HG03103 (cell line): Measurements from ENCODE around the gene RAC3.

Source experiments
- ATAC-seq: cut with Tn5 transposase; IDR thresholded peaks from one replicate; pipeline ENCODE4 v1.9.1; 2021; ENCODE audit warnings: low read depth; ENCODE audit not compliant: unreplicated experiment

RAC3 gene

GRCh38 chr17:81998691-81999438 lies 32.6 kb upstream of the RAC3 start:
- no peak for ATAC-seq

DNA sequence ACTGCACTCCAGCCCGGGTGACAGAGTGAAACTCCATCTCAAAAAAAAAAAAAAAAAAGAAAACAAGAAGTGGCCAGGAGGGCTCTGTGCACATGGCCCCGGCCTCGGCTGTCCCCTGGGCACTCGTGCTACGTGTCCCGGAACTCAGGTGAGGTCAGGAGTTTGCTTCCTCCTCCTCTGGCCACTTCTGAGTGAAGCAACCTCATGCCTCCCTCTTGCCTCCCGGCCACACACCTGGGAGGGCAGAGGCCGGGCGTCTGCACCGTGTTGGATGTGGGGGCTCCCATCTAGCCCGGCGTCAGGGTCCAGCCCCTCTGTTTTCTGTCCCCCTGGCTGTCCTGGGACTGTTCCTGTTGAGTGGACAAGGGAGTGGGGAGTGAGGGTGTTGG lies 31.9 kb upstream of the RAC3 start:
- no peak for ATAC-seq

DNA sequence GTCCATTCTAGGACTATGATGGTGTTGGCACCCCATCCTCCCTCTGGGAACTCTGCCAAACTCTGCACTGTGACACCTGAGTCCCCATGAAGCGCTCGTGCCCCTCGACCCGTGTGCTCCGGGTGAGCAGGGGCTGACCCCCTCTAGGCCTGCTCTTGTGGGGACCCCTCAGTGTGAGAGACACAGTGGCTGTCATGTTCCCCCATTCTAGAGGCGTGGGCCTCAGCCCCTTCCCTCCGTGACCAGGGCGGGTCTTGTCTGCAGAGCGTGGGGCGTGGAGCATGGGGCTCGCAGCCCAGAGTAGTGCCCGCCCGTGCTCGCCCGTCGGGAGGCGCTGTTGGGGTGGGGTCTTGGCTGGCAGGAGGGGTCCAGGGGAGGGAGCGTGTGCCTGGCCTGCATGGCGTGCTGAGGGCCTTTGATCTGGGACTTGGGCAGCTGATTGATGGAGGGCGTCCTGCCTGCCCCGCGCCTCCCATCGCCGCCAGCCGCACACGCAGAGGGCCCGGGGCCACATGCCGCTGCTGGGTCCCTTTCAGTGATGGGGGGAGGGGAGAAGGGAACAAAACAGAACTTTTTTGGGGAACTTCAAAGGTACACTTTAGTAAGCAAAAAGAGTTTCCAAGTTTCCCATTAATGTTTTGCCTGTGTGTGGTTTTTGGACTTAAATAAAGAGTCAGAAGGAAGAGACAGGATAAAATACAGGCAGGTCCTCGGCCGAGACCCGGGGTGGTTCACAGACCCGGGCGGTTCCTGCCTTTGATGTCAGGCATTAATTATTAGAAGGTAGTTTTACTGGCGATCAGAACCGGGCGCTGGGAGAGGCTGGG lies 31.3 kb upstream of the RAC3 start:
- no peak for ATAC-seq

- ATAC-seq = no peak
Observed at GRCh38 chr17:82000803-82001570, 30.5 kb upstream of the RAC3 start.

- no peak for ATAC-seq
Observed at GRCh38 chr17:82001571-82002056, 29.9 kb upstream of the RAC3 start.

GRCh38 chr17:82003411-82004381 lies 27.8 kb upstream of the RAC3 start:
- no peak for ATAC-seq

DNA sequence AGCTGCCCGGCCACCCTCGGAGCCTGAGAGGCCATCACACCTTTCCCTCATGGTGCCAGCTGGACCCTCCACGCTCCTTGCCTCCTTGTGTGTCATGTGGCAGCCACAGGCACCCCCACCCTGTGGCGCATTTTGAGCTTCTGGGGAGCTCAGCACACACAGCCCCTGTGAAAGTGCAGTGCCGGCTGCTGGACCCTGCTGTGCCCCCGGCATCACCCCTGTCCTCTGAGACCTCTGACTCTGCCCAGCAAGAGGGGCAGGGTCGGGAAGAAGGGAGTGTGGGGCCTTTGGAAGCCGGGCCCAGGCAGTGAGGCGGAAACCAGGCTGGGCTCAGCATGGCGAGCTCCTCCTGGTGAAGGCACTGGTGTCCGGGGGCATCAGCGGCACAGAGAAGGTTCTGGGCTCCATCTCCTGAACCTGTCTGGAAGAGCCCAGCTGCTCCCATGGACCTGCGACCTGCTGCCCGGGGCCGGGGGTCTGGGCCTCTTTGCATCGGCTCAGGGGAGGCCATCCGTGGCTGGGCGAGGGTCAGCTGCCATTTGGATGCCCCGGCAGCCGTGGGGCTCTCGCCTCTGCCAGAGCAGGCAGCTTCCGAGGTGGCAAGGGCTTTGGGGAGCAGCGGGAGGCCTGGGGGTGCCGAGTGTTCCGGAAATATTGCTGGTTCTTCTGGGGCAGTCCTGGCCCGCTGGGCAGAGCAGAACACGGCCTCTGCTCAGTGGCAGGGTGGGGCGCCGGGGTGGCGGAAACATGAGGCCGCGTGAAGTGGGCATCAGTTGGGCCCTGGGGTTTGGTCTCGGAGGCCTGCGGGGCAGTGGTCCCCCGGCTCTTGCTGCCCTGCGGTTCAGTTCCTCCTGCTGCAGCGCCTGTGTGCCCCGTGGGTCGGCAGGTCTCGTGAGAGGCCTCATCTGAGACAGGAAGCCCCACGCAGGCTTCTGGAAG lies 26.7 kb upstream of the RAC3 start:
- no peak for ATAC-seq

GRCh38 chr17:82005701-82006348 lies 25.7 kb upstream of the RAC3 start:
- ATAC-seq = no peak

DNA sequence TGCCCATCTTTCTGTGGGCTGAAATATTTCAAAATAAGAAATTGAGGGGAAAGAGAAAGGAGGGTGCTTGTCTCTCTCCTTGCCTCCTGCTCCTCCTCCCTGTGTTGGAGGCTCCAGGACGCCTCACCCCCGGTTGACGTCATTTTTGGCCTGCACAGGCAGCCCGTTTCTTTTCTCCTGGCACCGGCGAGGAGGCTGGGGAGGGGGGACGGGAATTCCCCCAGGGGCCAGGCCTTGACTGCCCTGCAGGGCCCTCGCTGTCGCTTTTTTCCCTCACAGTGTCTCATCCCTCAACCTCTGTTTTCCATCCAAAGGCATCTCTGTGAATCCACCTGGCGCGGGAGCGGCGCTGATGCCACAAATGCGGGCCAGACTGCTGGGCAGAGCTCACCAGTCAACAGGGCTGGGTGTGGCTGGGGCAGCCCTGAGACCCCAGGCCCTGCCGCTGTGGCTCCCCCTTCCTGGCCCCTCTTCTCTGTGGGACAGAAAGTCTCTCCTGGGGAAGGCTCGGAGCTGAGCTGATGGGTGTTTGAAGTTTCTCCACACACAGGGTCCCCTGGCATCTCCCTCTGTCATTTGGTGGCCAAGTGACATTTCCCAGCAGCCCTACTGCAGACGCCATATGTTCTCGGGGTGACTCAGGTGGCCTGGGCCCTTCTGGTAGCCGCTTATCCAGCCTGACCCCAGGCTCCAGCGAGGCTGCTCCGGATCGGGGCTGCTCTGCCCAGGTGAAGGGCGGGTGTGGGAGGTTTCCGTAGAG lies 24.8 kb upstream of the RAC3 start:
- no peak for ATAC-seq

DNA sequence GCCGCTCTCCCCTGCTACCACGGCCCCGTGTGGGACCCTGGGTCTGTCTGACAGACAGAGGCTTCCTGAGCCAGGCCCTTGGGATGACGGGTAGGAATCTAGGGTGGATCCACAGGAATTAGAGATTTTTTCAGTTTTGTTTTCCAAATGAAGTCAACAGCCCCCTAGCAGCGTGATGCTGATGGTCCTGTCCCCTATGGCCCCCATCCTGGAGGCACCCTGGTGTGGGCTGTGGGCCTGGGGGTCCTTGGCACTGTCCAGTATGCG lies 24.3 kb upstream of the RAC3 start:
- ATAC-seq = no peak

- no peak for ATAC-seq
Observed at GRCh38 chr17:82007495-82008257, 23.8 kb upstream of the RAC3 start.

GRCh38 chr17:82008258-82008940 lies 23.1 kb upstream of the RAC3 start:
- ATAC-seq = no peak

DNA sequence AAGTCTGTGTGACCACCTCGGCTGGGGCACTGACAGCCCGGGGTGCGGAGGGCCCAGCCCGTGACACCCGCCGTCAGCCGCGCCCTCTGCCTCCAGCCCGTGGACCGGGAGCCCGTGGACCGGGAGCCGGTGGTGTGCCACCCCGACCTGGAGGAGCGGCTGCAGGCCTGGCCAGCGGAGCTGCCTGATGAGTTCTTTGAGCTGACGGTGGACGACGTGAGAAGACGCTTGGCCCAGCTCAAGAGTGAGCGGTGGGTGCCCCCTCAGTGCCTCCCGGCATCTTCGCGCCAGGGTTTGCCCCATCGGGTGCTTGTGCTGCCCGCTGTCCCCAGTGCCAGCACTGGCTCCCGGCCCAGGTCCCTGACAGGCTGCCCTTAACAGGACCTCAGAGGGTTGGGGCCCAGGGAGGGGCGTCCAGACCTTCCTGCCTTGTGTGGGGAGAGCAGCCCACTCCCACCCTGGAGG lies 22.5 kb upstream of the RAC3 start:
- ATAC-seq = no peak

GRCh38 chr17:82009413-82009812 lies 22.1 kb upstream of the RAC3 start:
- ATAC-seq = no peak

GRCh38 chr17:82010575-82011525 lies 20.6 kb upstream of the RAC3 start:
- ATAC-seq = no peak
